B cell (primary cell): Measurements from ENCODE around the gene ADCY10.

Source experiments
- CTCF ChIP-seq: fragments of 200-600 bp; IDR thresholded peaks from one replicate; pipeline ENCODE4 v1.8.0; 2022; ENCODE audit warnings: antibody characterized with exemption, mild to moderate bottlenecking
- EZH2 ChIP-seq: IDR thresholded peaks from 2 replicates; pipeline ENCODE4 v1.6.1; 2012; ENCODE audit warnings: borderline replicate concordance, low read depth, mild to moderate bottlenecking, moderate library complexity, low read length; ENCODE audit not compliant: insufficient read depth, poor library complexity, severe bottlenecking

DNA sequence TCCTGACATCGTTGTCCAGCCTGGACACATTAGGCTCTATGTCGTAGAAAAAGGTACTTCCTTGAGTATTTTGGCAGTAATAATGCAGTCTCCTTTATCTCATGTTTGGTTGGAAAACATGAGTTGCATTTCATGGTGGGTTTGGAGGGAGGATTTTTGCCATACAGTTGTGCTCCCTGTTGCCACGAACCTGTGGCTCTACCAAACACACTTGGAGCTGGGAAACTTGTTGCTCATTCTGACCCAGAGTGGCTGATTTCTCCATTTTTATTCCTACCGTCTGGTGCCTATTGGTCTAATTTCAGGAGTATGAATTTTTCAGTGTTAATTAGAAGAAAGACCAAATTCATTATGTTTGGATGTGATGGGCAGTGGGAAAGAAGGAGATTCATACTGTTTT, 141.5 kb downstream of the ADCY10 start:
- no peak for TF ChIP-seq CTCF
- TF ChIP-seq EZH2, result no peak
